Measurements from ENCODE around the gene GCHFR.

Gene GCHFR

DNA sequence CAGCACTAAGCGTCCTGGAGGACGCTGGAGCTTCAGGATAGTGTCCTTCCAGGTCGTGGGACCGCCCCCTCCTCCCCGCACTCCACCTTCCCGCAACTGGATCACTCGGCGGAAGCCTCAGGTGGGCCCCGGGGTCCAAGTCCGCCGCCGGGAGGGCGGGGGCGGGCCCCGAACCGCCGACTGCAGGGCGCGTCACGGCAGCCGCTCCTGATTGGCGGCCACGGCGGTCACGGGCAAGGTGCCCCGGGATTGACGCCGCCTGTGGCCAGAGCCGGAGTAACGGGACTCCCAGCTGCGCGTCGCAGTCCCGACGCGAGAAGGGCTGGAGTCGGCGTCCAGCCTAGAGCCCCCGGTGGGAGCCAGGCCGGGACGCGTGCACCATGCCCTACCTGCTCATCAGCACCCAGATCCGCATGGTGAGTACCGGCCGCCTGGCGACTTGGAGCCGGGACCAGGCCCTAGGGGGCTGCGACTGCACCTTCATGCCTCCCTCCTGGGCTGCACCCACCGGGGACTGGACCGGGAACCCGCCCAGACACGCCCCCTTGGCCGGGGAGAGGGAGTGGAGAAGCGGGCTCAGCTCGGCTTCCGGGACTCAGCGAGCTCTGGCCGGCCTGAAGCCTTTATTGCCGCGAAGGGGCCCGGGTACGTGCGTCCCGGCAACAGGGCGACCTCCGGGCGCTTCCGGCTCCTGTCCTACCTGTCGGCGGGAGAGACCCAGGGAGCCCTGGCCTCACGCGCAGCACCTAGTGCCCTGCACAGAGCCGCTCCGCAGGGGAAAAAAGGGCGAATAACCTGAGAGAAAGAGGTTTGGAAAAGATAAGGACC is at the start of gene GCHFR:
GCHFR (plus strand) TSS at position 268 of the 828 bp plus-strand sequence; CDS start at position 381, 113 bp downstream.
- Mint-ChIP-seq H3K36me3 (no peaks in the 10 kb centered on the region), H3K4me1 (peaks cover 48% of the 10 kb centered on the region), H3K27me3 (no peaks in the 10 kb centered on the region), H3K9me3 (no peaks in the 10 kb centered on the region), H3K27ac (peak within 1 kb of the TSS; percentile 74), H3K4me3 (peak within 1 kb of the TSS; percentile 86)
- ATAC-seq = peak; percentile 79

- Mint-ChIP-seq H3K4me1 (no peaks in the 10 kb centered on the region), H3K27ac (no peak overlapping the region), H3K27me3 (no peaks in the 10 kb centered on the region), H3K9me3 (no peaks in the 10 kb centered on the region), H3K36me3 (peaks cover 7% of the 10 kb centered on the region), H3K4me3 (no peak overlapping the region)
- ATAC-seq = no peak
Measured at GRCh38 chr15:40714144-40714543, 49.7 kb upstream of the GCHFR start.

DNA sequence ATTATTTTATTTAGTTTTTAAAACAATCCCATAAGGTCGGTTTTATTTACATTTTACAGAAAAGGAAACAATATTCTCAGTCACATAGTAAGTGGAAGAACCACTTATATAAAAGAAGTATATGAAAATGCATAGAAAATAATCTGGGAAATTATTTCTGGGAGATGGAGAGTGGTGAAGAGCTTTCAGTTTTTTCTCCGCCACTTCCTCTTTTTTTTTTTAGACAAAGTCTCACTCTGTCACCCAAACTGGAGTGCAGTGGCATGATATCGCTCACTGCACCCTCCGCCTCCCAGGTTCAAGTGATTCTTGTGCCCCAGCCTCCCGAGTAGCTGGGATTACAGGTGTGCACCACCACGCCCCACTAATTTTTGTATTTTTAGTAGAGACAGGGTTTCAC is 47.7 kb upstream of the GCHFR start:
- Mint-ChIP-seq H3K36me3 (no peaks in the 10 kb centered on the region), H3K27me3 (no peaks in the 10 kb centered on the region), H3K4me1 (no peaks in the 10 kb centered on the region), H3K27ac (no peak overlapping the region), H3K9me3 (no peaks in the 10 kb centered on the region), H3K4me3 (no peak overlapping the region)
- no peak for ATAC-seq

- no peak for ATAC-seq
- no peak overlapping the region for H3K4me3 Mint-ChIP-seq
- no peaks in the 10 kb centered on the region for H3K4me1 Mint-ChIP-seq
- peaks cover 6% of the 10 kb centered on the region for H3K36me3 Mint-ChIP-seq
- H3K9me3 Mint-ChIP-seq = no peaks in the 10 kb centered on the region
- H3K27me3 Mint-ChIP-seq = no peaks in the 10 kb centered on the region
- no peak overlapping the region for H3K27ac Mint-ChIP-seq
Measured at GRCh38 chr15:40721701-40722100, 42.2 kb upstream of the GCHFR start.

DNA sequence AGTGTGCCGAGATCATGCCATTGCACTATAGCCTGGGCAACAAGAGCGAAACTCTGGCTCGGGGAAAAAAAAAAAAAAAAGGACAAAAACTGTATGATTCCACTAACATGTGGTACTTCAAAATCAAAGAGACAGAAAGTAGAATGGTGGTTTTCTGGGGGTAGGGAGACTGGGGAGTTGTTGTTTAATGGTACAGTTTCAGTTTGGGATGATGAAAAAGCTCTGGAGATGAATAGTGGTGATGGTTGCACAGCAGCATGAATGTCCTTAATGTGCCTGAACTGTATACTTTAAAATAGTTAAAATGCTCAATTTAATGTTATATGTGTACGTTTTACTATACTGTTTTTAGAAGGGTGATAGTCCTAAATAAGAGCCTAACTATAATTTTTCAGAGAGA is 41.5 kb upstream of the GCHFR start:
- no peak overlapping the region for H3K27ac Mint-ChIP-seq
- ATAC-seq = no peak
- no peaks in the 10 kb centered on the region for H3K4me1 Mint-ChIP-seq

GRCh38 chr15:40722934-40723333 is 40.9 kb upstream of the GCHFR start:
- Mint-ChIP-seq H3K36me3 (peaks cover 6% of the 10 kb centered on the region), H3K27me3 (no peaks in the 10 kb centered on the region), H3K9me3 (no peaks in the 10 kb centered on the region), H3K4me3 (no peak overlapping the region), H3K4me1 (no peaks in the 10 kb centered on the region), H3K27ac (no peak overlapping the region)
- no peak for ATAC-seq

More for the DNA sequence above, 41.5 kb upstream of the GCHFR start:
- H3K9me3 Mint-ChIP-seq = no peaks in the 10 kb centered on the region
- no peak overlapping the region for H3K4me3 Mint-ChIP-seq
- peaks cover 6% of the 10 kb centered on the region for H3K36me3 Mint-ChIP-seq
- H3K27me3 Mint-ChIP-seq = no peaks in the 10 kb centered on the region

- ATAC-seq = no peak
- Mint-ChIP-seq H3K27me3 (no peaks in the 10 kb centered on the region), H3K27ac (no peak overlapping the region), H3K4me1 (no peaks in the 10 kb centered on the region), H3K4me3 (no peak overlapping the region), H3K36me3 (peaks cover 12% of the 10 kb centered on the region), H3K9me3 (no peaks in the 10 kb centered on the region)
Measured at GRCh38 chr15:40723919-40724318, 39.9 kb upstream of the GCHFR start.

DNA sequence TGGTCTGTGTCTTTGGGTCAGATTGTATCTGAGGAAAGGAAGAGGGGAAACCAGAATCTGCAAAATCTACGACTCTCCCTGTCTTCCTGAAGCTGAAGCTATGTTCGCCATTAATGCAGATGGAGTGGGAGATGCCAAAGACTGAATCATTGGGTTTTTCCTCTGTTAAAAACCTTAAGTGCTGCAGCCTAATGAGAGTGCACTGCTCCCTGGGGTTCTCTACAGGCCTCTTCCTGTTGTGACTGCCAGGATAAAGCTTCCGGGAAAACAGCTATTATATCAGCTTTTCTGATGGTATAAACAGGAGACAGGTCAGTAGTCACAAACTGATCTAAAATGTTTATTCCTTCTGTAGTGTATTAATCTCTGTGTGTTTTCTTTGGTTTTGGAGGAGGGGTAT is 32.8 kb upstream of the GCHFR start:
- H3K27me3 Mint-ChIP-seq = no peaks in the 10 kb centered on the region
- ATAC-seq = no peak
- H3K9me3 Mint-ChIP-seq = no peaks in the 10 kb centered on the region
- no peak overlapping the region for H3K4me3 Mint-ChIP-seq
- H3K27ac Mint-ChIP-seq = no peak overlapping the region
- no peaks in the 10 kb centered on the region for H3K4me1 Mint-ChIP-seq
- peaks cover 28% of the 10 kb centered on the region for H3K36me3 Mint-ChIP-seq

- H3K9me3 Mint-ChIP-seq = no peaks in the 10 kb centered on the region
- peaks cover 16% of the 10 kb centered on the region for H3K36me3 Mint-ChIP-seq
- ATAC-seq = no peak
- H3K4me1 Mint-ChIP-seq = no peaks in the 10 kb centered on the region
- no peak overlapping the region for H3K4me3 Mint-ChIP-seq
- H3K27me3 Mint-ChIP-seq = no peaks in the 10 kb centered on the region
- no peak overlapping the region for H3K27ac Mint-ChIP-seq
Measured at GRCh38 chr15:40736575-40736974, 27.3 kb upstream of the GCHFR start.

- peaks cover 16% of the 10 kb centered on the region for H3K36me3 Mint-ChIP-seq
- no peak for ATAC-seq
- no peak overlapping the region for H3K27ac Mint-ChIP-seq
- H3K27me3 Mint-ChIP-seq = no peaks in the 10 kb centered on the region
- H3K9me3 Mint-ChIP-seq = no peaks in the 10 kb centered on the region
- no peaks in the 10 kb centered on the region for H3K4me1 Mint-ChIP-seq
- H3K4me3 Mint-ChIP-seq = no peak overlapping the region
Measured at GRCh38 chr15:40737048-40737447, 26.8 kb upstream of the GCHFR start.

DNA sequence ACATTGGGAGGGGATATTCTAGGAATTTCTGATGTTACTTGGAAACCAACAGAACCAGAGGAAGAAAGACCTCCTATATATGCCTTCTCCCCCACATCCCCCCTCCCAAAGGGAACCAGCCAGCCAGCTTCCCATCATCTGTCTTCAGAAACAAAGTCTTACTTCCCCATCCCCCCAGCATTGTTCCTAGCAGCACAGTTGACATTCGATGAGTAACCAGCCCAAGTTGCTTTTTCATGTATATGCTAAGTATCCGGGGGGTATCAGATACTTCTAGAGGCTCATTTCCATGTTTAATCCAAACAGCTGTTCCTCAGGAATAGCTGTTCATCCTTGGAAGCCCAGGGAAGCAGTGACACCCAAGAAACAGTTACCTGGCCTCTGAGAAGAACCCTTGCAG is 24.8 kb upstream of the GCHFR start:
- no peaks in the 10 kb centered on the region for H3K9me3 Mint-ChIP-seq
- H3K27ac Mint-ChIP-seq = no peak overlapping the region
- no peak overlapping the region for H3K4me3 Mint-ChIP-seq
- peaks cover 22% of the 10 kb centered on the region for H3K36me3 Mint-ChIP-seq
- no peaks in the 10 kb centered on the region for H3K27me3 Mint-ChIP-seq
- no peak for ATAC-seq
- H3K4me1 Mint-ChIP-seq = no peaks in the 10 kb centered on the region

GRCh38 chr15:40739854-40740253 is 24.0 kb upstream of the GCHFR start:
- no peaks in the 10 kb centered on the region for H3K4me1 Mint-ChIP-seq
- H3K9me3 Mint-ChIP-seq = no peaks in the 10 kb centered on the region
- no peak for ATAC-seq
- peaks cover 22% of the 10 kb centered on the region for H3K36me3 Mint-ChIP-seq
- H3K27ac Mint-ChIP-seq = no peak overlapping the region
- H3K4me3 Mint-ChIP-seq = no peak overlapping the region
- H3K27me3 Mint-ChIP-seq = no peaks in the 10 kb centered on the region

GRCh38 chr15:40743485-40743901 is 20.4 kb upstream of the GCHFR start:
- H3K36me3 Mint-ChIP-seq = peaks cover 22% of the 10 kb centered on the region
- H3K27ac Mint-ChIP-seq = no peak overlapping the region
- no peak for ATAC-seq
- no peaks in the 10 kb centered on the region for H3K9me3 Mint-ChIP-seq
- H3K4me1 Mint-ChIP-seq = no peaks in the 10 kb centered on the region
- no peaks in the 10 kb centered on the region for H3K27me3 Mint-ChIP-seq
- no peak overlapping the region for H3K4me3 Mint-ChIP-seq

- Mint-ChIP-seq H3K27ac (no peak overlapping the region), H3K4me1 (no peaks in the 10 kb centered on the region), H3K4me3 (no peak overlapping the region), H3K9me3 (no peaks in the 10 kb centered on the region), H3K36me3 (peaks cover 17% of the 10 kb centered on the region), H3K27me3 (no peaks in the 10 kb centered on the region)
- ATAC-seq = no peak
Measured at GRCh38 chr15:40743921-40744814, 19.7 kb upstream of the GCHFR start.

DNA sequence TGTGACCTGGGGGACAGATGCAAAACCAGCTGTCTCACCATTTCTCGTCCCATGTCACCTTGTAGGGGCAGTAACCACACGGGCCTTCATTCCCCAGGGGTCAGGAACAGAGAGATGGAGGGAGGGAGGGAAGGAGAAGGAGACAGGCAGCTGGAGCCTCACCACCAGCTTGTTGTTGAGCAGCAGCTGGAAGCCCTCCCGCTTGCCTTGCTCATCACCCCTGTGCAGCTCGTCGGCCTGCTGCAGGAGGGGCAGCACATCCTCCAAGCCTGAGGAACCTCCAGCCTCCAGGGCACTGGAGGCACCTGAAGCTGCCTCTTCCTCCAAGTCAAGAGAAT is 19.1 kb upstream of the GCHFR start:
- peaks cover 21% of the 10 kb centered on the region for H3K36me3 Mint-ChIP-seq
- no peaks in the 10 kb centered on the region for H3K4me1 Mint-ChIP-seq
- no peak overlapping the region for H3K4me3 Mint-ChIP-seq
- no peak for ATAC-seq
- H3K27me3 Mint-ChIP-seq = no peaks in the 10 kb centered on the region
- H3K27ac Mint-ChIP-seq = no peak overlapping the region
- no peaks in the 10 kb centered on the region for H3K9me3 Mint-ChIP-seq

Measured in stimulated activated memory B cell treated with anti-CD40 and anti-IgM and Interleukin-4, amounts not matched to agents 10 μg/mL and 1 μg/mL and 100 μg/mL, for 72 hours (primary cell).